NOMO-1 (cell line): ENCODE results near the gene ZNF286A.
"Not testable (repeated sequence)": the region's sequence is repeated elsewhere in the genome, so short reads cannot be mapped to it uniquely, and the experiment has no call there.

Experiments
- DNase-seq, 2 experiments: peaks; one replicate each; lab custom pipeline; 2025; ENCODE audit not compliant: unreplicated experiment in 2 of 2; lab: John Stamatoyannopoulos, UW

Gene ZNF286A

DNA sequence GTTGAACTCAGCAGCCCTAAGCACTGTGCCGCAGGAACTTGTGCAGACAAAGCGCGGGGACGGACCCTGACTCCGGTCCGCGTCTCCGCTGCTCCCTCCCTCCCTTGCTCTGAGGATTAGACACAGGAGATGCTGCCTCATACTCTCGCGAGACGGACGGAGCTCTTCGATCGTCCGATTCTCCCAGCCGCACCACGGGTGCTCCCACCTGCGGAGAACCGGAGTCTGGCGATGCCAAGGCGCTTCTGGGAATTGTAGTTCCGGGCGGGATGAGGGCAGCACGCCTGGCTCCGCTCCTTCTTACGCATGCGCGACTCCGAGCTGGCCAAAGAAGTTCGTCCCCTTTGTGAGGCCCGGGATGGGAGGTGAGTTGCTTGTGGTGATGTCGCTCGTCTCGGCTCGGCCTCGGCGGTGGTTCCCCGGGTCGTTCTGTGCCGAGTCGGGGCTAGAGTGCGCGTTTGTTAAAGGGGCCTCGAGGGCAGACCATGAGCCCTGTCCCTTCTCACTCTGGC is at the start of gene ZNF286A:
Gene ZNF286A, plus strand, starts transcription at position 340 of the 512 bp plus-strand sequence. CDS start 578 bp downstream, outside the sequence.
- DNase-seq = peak; percentile 89 to 93

DNA sequence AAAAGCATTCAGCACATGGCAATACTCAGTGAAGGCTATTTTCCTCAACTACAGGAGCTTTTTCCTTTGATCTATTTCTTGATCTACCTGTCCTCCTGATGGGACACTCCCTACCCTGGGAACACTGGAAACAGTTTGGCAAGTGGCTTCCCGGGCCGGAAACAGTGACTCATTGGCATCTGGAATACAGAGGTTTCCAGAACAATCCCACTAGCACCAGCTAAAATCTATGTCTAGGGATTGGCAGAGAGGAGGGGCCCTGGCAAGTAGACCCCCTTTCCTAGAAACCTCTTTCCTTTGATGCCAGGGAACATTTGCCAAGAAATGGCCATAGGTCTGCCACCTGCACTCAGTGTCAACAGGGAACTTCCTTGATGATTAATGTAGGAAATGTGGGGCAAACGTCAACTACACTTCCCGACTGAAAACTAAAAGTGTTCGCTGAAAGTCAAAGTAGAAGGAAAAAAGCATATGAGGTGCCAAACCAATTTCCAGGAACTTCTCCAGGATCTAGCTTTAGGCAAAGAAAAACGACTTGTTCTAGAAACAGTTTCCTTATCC is 49.6 kb upstream of the ZNF286A start:
- no peak for DNase-seq

DNA sequence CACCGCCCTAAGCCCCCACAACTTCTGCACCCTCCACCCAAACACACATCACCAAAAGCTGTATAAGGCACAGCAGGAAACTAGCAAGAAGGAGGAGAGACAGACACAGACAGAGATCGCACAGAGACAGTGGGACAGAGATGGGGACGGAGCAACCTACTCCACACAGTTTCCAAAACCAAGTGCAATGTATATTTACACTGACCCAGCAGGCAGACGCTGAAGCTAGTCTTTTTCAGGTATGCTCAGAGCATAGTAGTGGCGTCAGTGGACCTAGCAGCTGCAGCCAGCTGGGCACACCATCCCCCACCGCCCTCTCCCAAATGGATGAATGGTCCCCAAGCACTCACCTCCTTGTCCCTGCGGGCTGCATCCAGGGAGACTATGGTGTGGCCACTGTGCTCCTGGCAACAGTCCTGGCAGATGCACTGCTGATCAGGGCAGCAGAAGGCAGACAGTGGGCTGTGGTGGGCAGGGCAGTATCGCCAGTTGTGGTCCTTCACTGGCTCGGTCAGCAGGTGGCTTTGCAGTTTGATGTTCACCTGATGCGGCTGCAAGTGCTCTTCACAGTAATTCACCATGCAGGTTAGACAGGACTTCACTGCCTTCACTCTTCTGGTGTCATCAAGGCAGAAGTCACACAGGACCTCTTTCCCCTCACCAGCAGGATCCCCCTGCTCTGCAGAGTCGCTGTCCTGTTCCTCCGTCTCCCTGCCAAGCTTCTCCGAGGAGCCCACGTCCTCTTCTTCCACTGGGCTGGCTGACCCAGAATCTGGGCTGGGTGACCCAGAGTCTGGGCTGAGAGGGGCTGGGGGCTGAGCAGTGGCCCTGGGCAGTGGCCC is 48.6 kb upstream of the ZNF286A start:
- peak in 1 of 2 experiments; percentile 32 for DNase-seq

DNA sequence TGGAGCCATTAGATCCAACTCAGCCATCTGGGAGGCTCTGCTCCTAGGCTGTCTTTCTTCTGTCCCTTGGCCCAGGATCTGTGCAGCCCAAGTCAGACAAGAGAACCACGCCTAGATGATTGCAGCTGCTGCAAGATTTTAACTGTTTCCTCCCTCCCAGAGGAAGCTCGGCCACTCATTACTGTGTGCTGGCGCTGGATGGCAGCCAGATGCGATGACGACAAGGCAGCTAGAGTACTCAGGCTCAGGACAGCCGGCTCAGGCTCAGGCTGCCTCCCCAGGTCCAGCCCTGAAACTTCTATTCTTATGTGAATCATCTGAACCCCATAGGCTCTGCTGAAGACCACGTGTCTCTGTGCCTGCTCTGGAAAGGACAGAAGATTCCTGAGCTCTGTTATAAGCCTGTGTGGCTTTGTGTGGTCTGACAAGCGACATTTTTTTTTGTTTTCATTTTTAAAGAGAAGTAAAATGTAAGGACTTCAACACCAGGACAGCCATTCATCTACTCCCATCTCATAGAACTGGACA is 47.9 kb upstream of the ZNF286A start:
- DNase-seq = peak; percentile 94 to 97

DNA sequence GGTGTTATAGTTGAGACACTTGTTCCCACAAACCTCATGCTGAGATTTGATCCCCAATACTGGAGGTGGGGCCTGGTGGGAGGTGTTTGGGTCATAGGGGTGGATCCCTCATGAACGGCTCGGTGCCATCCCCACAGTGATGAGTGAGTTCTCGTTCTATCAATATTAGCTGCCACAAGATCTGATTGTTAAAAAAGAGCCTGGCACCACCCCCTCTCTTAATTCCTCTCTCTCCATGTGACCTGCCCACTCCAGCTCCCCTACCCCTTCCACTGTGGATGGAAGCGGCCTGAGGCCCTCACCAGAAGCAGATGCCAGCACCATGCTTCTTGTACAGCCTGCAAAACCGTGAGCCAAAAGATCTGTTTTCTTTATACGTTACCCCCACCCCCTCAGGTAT is 46.6 kb upstream of the ZNF286A start:
- no peak for DNase-seq

DNA sequence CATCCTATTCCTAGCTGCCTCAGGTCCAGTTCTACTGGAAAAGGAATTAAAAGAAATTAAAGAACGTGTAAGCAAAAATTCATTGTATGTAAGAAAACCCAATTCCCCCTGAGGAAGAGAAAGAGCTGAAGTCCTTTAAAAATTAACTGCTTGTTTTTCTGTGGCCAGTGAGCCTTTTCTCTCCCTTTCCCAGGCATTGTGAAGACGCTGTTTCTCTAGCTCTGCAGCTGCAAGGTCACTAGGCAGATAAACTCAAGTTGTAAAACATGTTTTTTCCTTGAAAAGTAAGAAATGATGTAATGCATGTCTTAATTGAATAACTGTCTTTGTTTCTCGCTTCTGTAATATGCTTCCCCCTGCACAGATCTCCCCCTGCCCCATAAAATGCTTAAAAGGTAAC is 45.2 kb upstream of the ZNF286A start:
- DNase-seq = not testable (repeated sequence)

DNA sequence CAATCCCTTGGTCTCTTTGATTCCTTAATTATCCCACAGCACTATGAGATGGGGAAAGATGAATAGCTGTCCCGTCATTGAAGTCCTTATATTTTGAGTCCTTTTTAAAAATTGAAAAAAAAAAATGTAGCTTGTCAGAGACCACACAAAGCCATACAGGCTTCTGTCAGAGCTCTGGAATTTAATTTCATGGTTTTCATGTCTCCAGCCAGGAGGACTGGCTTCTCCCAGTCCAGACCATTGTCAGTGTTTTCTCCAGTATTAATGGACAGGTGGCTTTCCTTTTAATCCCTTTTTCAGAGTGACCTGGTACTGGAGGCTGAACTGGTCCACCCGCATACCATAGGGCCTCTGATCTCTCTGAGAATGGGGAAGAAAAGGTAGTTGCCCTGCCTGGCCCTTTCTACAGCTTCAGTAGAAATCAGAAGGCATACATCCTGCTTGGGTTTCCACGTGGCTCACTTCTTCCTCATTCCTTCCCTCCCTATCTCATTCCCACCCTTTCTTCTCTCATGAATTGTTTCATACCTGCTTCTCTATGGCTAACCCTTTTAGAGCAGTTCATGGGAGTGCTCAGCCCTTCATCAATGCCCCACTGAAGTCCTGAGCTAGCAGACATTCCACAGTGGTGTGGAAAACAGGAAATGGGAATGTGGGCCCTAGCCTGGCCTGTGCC is 44.5 kb upstream of the ZNF286A start:
- no peak for DNase-seq

DNA sequence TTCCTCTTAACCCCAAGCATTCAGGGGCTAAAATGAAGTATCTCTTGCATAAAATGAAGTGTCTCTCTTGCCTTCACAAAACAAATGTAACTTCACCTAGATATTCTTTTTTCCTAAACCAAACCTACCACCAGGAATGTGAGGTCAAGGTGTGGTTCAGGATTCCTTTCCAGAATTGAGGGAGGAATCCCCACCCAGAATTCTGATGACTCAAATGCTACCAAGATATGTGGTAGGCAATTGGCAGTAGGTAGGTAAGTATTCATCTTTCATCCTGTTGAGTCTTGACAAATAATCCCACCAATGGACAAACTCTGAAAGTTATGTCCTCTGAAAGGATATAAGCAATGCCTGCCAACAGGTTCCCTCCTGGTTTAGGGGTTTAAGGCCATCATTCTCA is 41.7 kb upstream of the ZNF286A start:
- no peak for DNase-seq

DNA sequence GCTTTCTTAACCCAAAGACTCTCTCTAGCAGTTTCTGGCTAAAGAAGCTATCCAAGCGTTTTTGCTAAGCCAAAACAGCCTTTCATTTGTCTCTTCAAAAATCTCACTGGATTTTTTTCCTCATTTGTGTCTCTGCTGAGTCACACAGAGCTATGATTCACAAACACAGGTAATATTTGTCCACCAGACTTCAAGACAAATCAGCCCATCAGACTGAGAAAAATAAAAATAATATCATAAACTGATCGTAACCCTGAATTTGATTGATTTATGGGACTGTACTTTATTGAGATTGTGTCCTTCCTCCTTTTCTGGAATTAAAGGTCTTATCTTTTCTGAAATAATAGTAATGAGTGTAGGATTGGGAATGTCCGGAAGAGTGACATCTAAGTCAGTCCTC is 41.3 kb upstream of the ZNF286A start:
- no peak for DNase-seq

DNA sequence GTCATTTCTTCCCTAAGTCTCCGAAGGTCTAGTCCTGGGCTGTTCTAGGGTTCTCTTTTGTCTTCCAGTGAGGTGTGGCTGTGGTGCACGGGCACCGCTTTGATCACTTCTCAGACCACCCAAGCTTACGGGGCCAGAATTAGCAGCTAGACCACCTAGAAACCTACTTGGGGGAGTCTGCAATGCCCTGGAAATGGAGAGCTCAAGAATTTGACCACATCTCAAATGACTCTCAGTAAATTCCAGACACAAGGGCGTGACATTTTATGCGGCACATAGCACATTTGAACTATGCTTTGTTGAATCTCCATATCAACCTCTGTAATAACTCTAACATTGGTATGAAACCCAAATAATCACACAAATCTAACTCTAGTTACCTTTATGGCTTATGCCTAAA is 40.3 kb upstream of the ZNF286A start:
- no peak for DNase-seq

DNA sequence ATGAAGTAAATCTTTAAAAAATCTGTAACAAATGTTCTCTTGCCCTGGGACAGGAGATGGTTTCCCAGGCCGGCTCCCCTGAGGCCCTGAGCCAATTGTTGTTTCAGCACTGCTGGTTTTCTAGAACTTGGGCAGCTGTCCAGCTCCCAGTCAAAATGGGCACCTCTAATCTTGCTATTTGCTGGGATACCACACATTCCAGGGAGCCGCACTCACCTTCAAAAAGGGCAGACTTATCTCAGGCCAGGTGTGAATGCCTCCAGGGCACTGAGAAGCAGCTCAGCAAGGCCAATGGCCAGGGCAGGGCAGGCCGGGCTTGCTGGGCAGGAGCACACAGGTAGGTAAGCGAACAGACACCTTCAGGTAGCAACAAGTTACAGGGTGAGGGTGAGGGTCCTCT is 39.9 kb upstream of the ZNF286A start:
- DNase-seq = no peak

DNA sequence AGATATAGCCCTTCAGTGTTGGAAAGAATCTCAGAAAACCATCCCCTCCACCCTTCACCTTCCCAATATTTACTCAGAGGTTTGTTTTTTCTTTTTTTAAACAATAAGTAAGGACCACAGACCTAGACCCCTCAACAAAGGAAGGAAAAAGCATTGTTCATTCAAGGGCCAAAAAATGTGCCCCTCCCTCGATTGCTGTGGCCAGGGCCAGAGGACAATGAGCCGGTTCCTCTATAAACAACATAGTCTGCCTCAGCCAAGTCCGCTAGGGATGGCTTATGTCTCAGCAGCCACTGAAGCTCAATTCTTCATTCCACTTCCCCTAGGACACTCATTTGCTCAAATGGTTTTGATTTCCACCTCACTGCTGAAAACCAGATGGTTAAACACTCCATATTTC is 39.5 kb upstream of the ZNF286A start:
- no peak for DNase-seq

DNA sequence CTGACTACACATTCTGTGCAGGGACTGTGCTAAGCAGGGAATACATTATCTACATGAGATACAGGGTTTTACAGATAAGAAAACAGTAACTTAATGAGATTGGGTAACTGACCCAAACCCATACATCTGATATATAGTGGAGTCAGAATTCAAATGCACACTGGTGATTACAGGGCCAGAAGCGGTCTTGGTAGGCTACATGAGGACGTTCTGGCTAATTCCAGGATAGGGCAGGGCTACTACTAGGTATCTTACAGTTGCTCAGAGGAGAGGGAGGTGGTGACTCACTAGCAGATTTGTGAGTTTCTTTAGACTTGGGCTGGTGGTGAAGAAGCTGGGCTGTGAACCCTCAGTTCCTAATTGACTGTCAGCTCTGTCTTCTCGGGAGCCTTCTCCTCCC is 36.9 kb upstream of the ZNF286A start:
- no peak for DNase-seq

DNA sequence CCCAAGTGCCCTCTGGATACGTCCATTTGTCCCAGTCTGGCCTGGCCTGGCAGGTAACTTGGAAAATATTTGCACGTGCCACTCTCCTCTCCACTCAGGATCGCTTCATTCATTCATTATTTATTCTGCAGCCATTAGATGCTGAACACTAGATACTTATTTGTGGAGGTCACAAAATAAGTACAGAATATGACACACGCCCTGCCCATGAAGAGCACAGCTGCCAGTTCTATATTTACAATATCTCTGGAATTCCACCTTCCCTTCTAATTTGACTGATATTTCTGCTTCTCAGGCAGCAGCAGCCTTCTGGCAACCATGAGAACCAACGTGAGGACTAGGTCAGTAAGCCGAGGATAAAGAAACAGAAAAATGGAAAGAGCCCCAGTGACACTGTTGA is 36.4 kb upstream of the ZNF286A start:
- DNase-seq = no peak

DNA sequence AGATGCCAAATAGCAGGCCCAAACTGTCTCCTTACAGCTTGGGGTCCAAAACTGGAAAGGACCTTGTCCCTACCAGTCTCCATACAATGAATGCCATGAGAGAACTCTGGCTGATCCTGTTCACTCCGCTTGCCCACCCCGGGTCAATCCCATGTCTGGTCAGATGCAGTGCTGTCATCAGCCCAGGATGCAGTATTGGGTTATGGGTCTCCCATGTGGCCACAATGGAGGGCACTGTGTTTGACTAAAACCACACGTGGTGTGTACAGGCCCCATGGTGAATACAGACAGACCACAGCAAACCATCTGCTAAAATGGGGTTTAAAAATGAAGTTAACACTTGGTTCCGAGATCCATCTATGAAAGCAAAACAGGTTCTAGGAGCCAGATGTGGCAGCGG is 35.9 kb upstream of the ZNF286A start:
- no peak for DNase-seq

DNA sequence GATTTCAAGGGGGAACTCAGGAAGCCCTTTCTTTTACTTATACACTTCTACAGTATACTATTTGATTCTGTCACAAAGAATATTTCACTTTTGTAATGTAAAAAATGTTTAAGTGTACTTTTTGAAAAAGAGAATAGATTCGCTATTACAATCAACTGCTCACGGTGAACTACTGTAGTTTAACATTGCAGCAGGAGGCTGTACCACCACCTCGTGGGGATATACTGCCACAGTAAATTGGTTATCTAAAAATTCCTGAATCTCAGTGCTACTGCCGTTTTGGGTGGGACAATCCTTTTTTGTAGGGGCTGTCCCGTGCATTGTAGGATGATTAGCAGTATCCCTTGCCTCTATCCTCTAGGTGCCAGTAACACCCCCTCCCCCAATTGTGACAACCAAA is 30.0 kb upstream of the ZNF286A start:
- DNase-seq = not testable (repeated sequence)

DNA sequence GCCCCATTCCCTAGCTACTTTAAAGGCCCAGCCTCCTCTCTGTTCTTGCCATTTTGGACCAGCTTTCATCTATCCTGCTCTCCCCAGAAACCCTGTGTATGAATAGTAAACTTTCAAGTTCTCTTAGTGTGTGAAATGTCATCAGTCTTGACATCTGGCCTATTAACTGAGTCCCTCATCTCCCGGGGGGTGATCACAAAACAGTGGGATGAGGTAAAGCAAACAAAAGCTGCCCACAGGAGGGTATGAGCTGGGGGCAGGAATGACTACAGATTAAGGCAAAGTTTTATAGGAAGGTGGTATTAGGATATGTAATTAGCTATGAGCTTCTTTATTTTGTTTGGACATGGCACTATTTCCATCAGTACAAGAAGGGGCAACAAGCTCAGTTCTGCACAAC is 24.9 kb upstream of the ZNF286A start:
- not testable (repeated sequence) for DNase-seq

DNA sequence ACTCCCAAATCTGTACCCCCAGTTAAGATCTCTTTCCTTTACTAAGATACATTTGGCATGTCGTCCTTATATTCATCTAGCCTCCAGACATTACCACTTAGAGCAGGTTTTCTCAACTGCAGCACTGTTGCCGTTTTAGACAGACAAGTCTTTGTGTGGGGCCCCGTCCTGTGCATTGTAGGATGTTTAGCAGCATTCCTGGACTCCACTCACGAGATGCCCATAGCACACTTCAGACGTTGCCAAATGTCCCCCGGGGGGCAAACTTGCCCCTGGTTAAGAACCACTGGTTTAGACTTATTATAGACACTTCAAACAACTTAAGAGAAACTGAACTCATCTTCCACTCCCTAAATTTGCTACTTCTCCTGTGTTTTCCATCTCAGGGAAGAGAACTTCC is 23.6 kb upstream of the ZNF286A start:
- DNase-seq = not testable (repeated sequence)

DNA sequence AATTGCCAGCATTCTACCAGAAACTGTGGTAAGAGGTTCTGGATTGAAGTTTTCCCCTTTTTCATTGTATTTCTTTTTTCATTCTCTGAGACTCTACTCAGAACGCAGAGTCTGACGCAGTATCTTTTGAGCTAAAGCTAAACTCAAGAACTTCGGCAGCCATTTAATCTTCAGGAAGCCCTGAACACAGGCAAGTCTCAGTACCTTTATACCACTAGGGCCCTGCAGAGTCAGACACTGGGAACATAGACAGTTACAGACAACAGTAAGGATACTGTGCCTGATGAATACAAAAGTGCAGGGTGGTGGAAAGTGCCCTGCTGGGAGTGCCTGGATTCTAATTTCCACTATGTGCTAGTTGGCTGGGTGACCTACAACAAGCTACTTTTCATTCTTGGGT is 16.4 kb upstream of the ZNF286A start:
- DNase-seq = not testable (repeated sequence)

DNA sequence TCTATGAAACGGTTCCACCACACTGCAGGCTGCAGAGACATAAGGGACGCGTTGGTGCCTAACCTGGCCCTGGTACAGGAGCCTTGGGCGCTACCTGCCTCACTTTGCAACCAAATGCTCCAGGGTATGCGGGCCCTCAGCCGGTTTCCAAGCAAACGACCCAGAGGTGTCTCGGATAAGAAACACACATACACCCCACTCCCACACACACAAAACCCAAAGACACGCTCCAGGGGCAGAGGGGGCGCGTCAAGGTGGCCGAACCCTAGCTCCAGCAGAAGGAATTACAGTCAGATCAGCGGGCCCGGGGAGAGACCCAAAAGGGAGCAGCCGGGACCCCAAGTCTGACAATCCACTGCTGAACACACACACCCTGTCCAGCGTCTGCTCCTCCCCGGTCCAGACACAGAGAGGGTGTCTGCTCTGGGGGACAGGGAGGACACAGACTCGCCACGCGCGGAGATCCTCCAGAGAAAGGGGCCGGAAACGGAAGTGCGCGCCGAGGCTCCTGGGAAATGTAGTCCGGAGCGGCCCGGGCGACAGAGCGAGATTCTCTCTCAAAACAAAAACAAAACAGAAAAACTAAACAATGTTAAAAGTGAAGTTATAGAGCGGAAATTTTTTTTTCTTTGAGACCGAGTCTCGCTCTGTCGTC is 15.6 kb upstream of the ZNF286A start, which contains the start of gene TRIM16:
Gene TRIM16, minus strand, starts transcription at position 488 of the 655 bp plus-strand sequence. CDS start 32,702 bp downstream, outside the sequence.
- peak; percentile 24 to 53 for DNase-seq

DNA sequence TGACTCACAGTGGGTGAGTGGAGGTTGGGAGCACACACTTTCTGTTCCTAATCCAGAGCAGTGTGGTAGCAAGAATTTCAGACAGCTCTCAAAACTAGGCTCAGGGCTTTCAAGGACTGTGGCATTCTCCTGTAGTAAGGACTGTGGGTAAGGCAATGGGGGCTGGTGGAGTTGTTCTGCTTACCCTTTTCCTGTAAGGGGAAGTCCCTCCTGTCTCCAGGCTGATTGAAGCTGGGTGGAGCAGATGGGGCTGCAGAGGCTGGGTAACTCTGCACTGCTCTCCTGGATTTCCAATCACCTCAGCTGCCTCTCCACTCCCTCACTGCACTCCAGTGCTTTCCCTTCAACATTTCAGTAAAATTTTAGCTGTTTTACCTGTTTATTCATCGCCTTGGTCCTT is 12.1 kb upstream of the ZNF286A start:
- not testable (repeated sequence) for DNase-seq
